Stimulated activated effector memory CD8-positive, alpha-beta T cell treated with anti-CD3 and anti-CD28 coated beads, Interleukin-12 subunit alpha, Interleukin-12 subunit beta, amount 100 ng/mL, for 72 hours (primary cell): ENCODE data around the gene TCP10L.
A peak's percentile ranks its signal among the peaks of the same experiment; 100 is the strongest.

ENCODE experiments used
- ATAC-seq: fragments of 150-1000 bp; cut with Tn5 transposase; 2 replicates; pipeline ENCODE4 v1.10.0; 2021
- DNase-seq, 2 donors: peaks; one replicate each; pipeline ENCODE4 v3.0.0; 2021 to 2022; ENCODE audit warnings: low spot score in 2 of 2
- H3K27ac Mint-ChIP-seq: one replicate; pipeline ENCODE4 v1.8.0; 2022; ENCODE audit warnings: mild to moderate bottlenecking, mixed read lengths
- H3K36me3 Mint-ChIP-seq: one replicate; pipeline ENCODE4 v1.8.0; 2022; ENCODE audit warnings: mild to moderate bottlenecking, mixed read lengths
- H3K4me1 Mint-ChIP-seq: one replicate; pipeline ENCODE4 v1.8.0; 2022; ENCODE audit warnings: mixed read lengths
- H3K4me3 Mint-ChIP-seq: one replicate; pipeline ENCODE4 v1.8.0; 2022; ENCODE audit warnings: mild to moderate bottlenecking, mixed read lengths
- H3K9me3 Mint-ChIP-seq: one replicate; pipeline ENCODE4 v1.8.0; 2022; ENCODE audit warnings: mixed read lengths

The TCP10L gene

GRCh38 chr21:32599091-32599490 lies 13.8 kb upstream of the TCP10L start:
- Mint-ChIP-seq H3K27ac (peak overlapping the region; percentile 13), H3K4me3 (no peak overlapping the region), H3K9me3 (no peaks in the 10 kb centered on the region), H3K4me1 (peaks cover 7% of the 10 kb centered on the region), H3K36me3 (peaks cover 48% of the 10 kb centered on the region)
- ATAC-seq (no peak), DNase-seq (no peak)

- Mint-ChIP-seq H3K36me3 (peaks cover 30% of the 10 kb centered on the region), H3K27ac (no peak overlapping the region), H3K4me3 (no peak overlapping the region), H3K4me1 (peaks cover 7% of the 10 kb centered on the region), H3K9me3 (no peaks in the 10 kb centered on the region)
- no peak for DNase-seq
- no peak for ATAC-seq
Observed at GRCh38 chr21:32597205-32597604, 11.9 kb upstream of the TCP10L start.

GRCh38 chr21:32595431-32595830 lies 10.1 kb upstream of the TCP10L start:
- H3K4me3 Mint-ChIP-seq, result no peak overlapping the region
- peak overlapping the region; percentile 21 for H3K27ac Mint-ChIP-seq
- no peaks in the 10 kb centered on the region for H3K9me3 Mint-ChIP-seq
- peaks cover 14% of the 10 kb centered on the region for H3K36me3 Mint-ChIP-seq
- ATAC-seq (no peak), DNase-seq (no peak)
- H3K4me1 Mint-ChIP-seq, result peaks cover 7% of the 10 kb centered on the region

- Mint-ChIP-seq H3K4me3 (no peak overlapping the region), H3K27ac (no peak overlapping the region), H3K36me3 (peaks cover 7% of the 10 kb centered on the region), H3K9me3 (no peaks in the 10 kb centered on the region), H3K4me1 (peaks cover 7% of the 10 kb centered on the region)
- no peak for DNase-seq
- no peak for ATAC-seq
Observed at GRCh38 chr21:32593690-32594089, 8.4 kb upstream of the TCP10L start.

- ATAC-seq, result no peak
- H3K4me1 Mint-ChIP-seq, result peaks cover 7% of the 10 kb centered on the region
- no peak overlapping the region for H3K4me3 Mint-ChIP-seq
- no peak for DNase-seq
- no peaks in the 10 kb centered on the region for H3K36me3 Mint-ChIP-seq
- no peak overlapping the region for H3K27ac Mint-ChIP-seq
- H3K9me3 Mint-ChIP-seq, result no peaks in the 10 kb centered on the region
Observed at GRCh38 chr21:32592929-32593502, 7.7 kb upstream of the TCP10L start.

- Mint-ChIP-seq H3K9me3 (no peaks in the 10 kb centered on the region), H3K4me3 (no peak overlapping the region), H3K4me1 (no peaks in the 10 kb centered on the region), H3K36me3 (no peaks in the 10 kb centered on the region), H3K27ac (no peak overlapping the region)
- no peak for DNase-seq
- no peak for ATAC-seq
Observed at GRCh38 chr21:32590130-32590529, 4.8 kb upstream of the TCP10L start.

GRCh38 chr21:32587651-32588050 lies 2.3 kb upstream of the TCP10L start:
- Mint-ChIP-seq H3K27ac (no peak overlapping the region), H3K36me3 (no peaks in the 10 kb centered on the region), H3K4me3 (no peak overlapping the region), H3K9me3 (no peaks in the 10 kb centered on the region), H3K4me1 (no peaks in the 10 kb centered on the region)
- DNase-seq, result no peak
- no peak for ATAC-seq

- Mint-ChIP-seq H3K27ac (no peak overlapping the region), H3K4me3 (no peak overlapping the region), H3K4me1 (no peaks in the 10 kb centered on the region), H3K9me3 (no peaks in the 10 kb centered on the region), H3K36me3 (no peaks in the 10 kb centered on the region)
- ATAC-seq (no peak), DNase-seq (no peak)
Observed at GRCh38 chr21:32587120-32587519, 1.8 kb upstream of the TCP10L start.

GRCh38 chr21:32585970-32586369 lies 647 bp upstream of the TCP10L start:
- H3K27ac Mint-ChIP-seq, result no peak overlapping the region
- no peaks in the 10 kb centered on the region for H3K36me3 Mint-ChIP-seq
- ATAC-seq (no peak), DNase-seq (no peak)
- no peaks in the 10 kb centered on the region for H3K9me3 Mint-ChIP-seq
- H3K4me1 Mint-ChIP-seq, result no peaks in the 10 kb centered on the region
- no peak overlapping the region for H3K4me3 Mint-ChIP-seq

- H3K4me3 Mint-ChIP-seq, result no peak overlapping the region
Observed at GRCh38 chr21:32584472-32584871, 851 bp downstream of the TCP10L start.

GRCh38 chr21:32581732-32582131 lies 3.6 kb downstream of the TCP10L start:
- DNase-seq (no peak), ATAC-seq (no peak)
- Mint-ChIP-seq H3K27ac (no peak overlapping the region), H3K4me3 (no peak overlapping the region), H3K4me1 (no peaks in the 10 kb centered on the region), H3K9me3 (no peaks in the 10 kb centered on the region), H3K36me3 (no peaks in the 10 kb centered on the region)

More at GRCh38 chr21:32584472-32584871, 851 bp downstream of the TCP10L start:
- DNase-seq (no peak), ATAC-seq (no peak)
- Mint-ChIP-seq H3K36me3 (no peaks in the 10 kb centered on the region), H3K4me1 (no peaks in the 10 kb centered on the region), H3K27ac (no peak overlapping the region), H3K9me3 (no peaks in the 10 kb centered on the region)

- no peaks in the 10 kb centered on the region for H3K9me3 Mint-ChIP-seq
- H3K27ac Mint-ChIP-seq, result no peak overlapping the region
- no peaks in the 10 kb centered on the region for H3K4me1 Mint-ChIP-seq
- H3K4me3 Mint-ChIP-seq, result no peak overlapping the region
- no peak for DNase-seq
- no peak for ATAC-seq
- no peaks in the 10 kb centered on the region for H3K36me3 Mint-ChIP-seq
Observed at GRCh38 chr21:32580949-32581348, 4.4 kb downstream of the TCP10L start.

GRCh38 chr21:32578107-32578691 lies 7.1 kb downstream of the TCP10L start:
- no peak overlapping the region for H3K27ac Mint-ChIP-seq
- ATAC-seq, result peak; percentile 82

GRCh38 chr21:32576011-32576410 lies 9.3 kb downstream of the TCP10L start:
- no peak overlapping the region for H3K4me3 Mint-ChIP-seq
- H3K4me1 Mint-ChIP-seq, result peaks cover 1% of the 10 kb centered on the region
- no peak overlapping the region for H3K27ac Mint-ChIP-seq
- DNase-seq (no peak), ATAC-seq (no peak)
- no peaks in the 10 kb centered on the region for H3K36me3 Mint-ChIP-seq
- no peaks in the 10 kb centered on the region for H3K9me3 Mint-ChIP-seq

More at GRCh38 chr21:32578107-32578691, 7.1 kb downstream of the TCP10L start:
- DNase-seq, result no peak
- no peaks in the 10 kb centered on the region for H3K4me1 Mint-ChIP-seq
- H3K9me3 Mint-ChIP-seq, result no peaks in the 10 kb centered on the region
- H3K36me3 Mint-ChIP-seq, result no peaks in the 10 kb centered on the region
- no peak overlapping the region for H3K4me3 Mint-ChIP-seq

GRCh38 chr21:32574946-32575925 lies 10.1 kb downstream of the TCP10L start:
- peaks cover 1% of the 10 kb centered on the region for H3K36me3 Mint-ChIP-seq
- no peak overlapping the region for H3K4me3 Mint-ChIP-seq
- ATAC-seq (no peak), DNase-seq (no peak)
- H3K4me1 Mint-ChIP-seq, result peaks cover 9% of the 10 kb centered on the region
- no peaks in the 10 kb centered on the region for H3K9me3 Mint-ChIP-seq
- peak overlapping the region; percentile 6 for H3K27ac Mint-ChIP-seq
